ENCODE data around the gene SAMD14.

SAMD14 gene

DNA sequence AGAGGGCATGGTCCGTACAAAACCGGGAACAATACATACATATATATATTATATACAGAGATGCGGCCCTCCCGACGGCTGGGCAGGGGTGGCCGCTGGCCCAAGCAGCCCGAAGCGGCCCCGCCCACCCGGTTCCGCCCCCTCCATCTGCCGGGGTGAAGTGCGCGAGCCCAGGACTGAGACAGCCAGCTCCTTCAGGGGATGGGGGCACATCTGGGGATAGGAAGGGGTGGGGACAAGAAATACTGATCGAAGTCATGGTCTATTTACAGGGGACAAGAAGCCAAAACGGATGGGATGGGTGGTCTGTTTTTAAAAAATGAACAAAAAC, 3.8 kb upstream of the SAMD14 start:
- no peak for DNase-seq

DNA sequence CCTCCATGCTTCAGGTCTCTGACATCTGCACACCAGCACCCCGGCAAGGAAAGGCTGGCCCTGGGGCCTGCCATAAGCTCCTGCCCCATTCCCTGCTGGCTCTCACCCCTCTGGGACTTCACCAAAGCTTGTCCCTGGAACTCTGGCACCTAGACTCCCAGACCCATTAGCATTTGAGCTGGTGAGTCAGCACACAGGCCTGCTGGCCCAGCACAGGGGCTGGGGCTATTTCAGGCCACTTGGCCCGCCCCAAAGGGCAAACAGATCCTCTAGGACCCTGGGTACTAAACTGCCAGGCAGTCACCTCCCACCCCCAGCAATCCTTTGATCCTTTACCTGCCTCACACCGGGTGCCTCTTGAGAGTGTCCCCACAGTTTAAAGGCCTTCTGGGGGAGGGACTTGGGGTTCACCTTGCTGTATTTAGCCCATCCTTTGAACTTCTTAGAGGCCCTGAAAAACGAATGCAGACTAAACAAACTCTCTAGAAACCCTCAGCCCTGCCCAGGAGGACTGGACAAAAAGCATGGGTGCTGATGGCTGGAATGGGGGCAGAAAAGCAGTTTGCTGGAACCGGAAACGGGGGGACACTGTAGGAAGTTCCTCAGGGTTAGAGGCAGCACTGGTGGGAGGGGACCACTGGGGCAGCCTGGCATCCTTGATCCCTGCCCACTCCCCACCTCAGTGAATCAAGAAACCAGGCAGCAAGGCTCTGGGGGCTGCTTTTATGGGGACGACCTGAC, 3.2 kb upstream of the SAMD14 start:
- DNase-seq, result no peak

DNA sequence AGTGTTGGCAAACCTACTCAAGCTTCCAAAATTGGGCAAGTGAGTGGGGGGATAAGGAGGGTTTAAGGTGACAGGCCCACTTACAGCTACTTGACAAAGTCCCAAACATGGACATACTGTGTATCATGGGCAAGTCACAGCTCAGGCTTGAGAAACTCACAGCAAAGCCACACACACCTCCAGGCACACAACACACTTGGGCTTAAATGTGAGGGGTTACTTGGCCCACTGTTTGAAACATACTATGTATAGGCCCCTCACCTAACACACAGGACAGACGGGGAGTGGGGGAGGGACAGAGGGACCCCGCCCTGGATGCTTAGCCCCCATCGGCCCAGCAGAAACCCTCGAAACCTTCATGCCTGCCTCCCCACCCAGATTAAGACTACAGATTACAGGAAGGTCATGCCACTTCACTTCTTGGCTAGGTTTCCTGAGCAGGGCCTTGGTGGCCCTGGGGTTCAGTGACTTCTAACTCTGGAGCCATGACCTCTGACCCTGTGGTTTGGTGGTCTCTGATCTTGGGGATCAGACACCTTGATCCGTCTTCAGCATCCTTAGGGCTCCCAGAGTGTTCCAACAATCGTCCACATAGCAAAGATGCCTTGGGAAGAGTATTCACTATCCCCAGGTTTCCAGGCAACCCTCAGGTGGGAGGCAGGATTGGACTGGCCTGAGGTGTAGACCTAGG, 2.3 kb upstream of the SAMD14 start:
- no peak for DNase-seq

DNA sequence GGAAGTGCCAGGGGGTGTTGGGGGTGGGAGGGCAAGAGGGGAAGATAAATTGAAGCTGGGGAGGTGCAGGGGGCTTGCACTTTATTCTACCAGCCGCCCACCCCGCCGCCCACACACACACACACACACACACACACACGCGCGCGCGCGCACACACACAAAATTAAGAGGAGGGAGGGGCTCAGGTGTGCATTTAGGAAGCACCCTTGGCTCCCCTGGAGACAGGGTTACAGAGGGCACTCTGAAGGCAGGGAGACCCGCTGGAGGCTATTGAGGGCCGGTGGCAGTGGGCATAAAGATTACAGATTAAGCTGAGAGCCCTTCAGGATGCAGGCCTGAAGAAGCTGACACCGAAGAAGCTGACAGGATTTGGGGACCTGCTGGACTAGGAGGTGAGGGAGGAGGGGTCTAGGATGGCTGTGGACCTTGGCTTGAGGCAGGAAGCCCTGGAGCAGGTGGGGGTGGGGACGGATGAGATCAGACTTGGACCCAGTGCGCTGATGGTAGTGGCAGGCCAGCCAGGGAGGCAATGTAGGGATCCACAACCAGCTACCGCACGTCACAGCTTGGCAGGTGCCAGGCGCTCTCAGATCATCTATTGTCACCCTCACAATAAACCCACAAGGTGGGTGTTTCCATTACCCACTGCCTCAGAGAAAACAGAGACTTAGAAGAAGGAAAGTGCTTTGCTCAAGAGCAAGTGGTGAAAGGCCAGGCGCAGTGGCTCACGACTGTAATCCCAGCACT, 772 bp upstream of the SAMD14 start:
- no peak for DNase-seq

GRCh38 chr17:50129353-50129727, 620 bp downstream of the SAMD14 start:
- no peak for DNase-seq

GRCh38 chr17:50128441-50129352, 1.3 kb downstream of the SAMD14 start:
- peak; percentile 86 for DNase-seq

GRCh38 chr17:50127697-50128361, 2.1 kb downstream of the SAMD14 start:
- peak; percentile 35 for DNase-seq

DNA sequence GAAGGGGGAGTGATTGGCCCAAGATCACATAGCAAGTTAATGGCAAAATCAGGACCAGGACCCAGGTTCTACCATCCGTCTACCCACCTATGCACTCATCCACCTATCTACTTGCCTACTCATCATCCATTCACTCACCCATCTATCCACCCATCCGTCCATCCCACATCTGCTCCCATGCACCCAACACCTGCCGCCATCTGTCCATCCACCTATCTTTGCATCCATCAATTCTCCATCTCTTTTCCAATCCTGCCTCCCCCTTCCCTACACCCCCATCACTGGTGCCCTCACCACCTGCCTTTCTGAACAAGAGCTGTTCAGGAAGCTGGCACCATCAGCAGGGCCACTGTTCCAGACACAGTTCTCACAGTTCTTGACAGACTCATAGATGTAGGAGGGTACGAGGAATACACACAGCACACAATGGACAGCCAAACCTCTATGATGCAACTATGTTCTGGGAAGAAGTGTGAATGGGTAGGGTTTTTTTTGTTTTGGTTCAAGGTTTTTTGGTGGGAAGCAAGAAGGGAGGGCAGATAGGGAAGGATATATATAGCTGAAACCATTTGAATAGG, 4.5 kb downstream of the SAMD14 start:
- DNase-seq, result no peak

DNA sequence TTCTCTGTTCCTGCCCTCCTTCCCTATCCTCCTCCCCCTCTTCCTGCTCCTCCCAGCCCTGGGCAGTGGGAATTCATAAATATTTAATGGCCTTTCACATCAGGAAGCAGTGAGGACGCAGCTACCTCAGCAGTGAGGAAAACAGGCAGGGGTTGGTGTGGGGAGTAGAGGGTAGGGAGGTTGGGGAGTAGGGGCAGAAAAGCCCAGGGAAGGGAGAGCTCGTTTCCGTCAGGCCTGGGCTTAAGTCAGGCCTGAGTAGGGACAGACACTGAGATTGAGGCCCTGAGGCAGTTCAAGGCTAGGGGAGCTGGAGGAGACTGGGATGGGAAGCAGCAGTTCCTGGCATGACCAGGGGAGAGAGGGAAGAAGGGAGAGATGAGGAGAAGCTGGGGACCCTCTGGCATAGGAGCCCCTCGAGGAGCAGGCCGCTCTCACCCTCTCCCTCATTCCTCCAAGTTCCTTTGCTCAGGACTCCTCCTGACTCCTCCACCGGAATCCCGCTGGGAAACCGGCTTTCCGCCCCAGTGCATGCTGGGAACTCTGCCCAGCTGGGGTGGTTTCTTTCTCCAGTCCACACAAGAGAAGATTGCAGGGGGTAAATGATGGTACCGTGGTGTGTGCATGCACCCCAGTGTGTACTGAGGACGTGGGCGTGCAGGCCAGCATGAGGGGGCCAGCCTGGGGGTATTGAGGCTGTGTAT, 6.2 kb downstream of the SAMD14 start:
- DNase-seq, result peak; percentile 57

GRCh38 chr17:50122945-50123344, 7.0 kb downstream of the SAMD14 start:
- no peak for DNase-seq

DNA sequence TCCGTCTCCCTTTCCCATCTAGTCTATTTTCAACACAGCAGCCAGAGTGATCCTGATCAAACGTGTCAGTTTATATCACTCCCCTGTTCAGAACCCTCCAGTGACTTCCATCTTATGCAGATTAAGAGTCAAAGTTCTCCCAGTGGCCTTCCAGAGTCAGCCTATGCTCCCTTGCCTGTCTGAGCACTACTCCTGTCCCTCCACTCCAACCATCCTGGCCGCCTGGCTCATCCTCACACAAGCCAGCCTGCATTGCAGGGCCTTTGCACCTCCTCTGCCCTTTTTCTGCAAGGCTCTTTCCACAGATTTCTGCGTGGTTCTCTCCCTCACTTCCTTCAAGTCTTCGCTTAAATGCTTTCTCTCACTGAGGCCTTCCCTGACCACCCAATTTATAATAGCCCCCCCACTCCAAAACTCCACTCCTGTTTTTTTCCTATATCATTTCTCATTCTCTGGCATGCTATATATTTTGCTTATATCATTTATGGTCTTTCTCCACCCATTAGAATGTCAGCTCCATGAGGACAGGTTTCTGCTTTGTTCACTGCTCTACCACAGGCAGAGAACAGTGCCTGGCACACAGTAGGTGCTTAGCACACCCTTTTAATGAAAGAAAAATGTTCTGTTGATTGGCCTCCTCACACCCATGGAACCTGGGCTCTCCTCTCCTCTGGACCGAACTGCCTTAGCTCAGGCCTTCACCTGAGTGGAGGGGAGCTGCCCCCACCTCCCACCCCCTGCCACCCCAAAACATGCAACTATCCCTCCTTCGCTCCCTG, 9.3 kb downstream of the SAMD14 start:
- no peak for DNase-seq

DNA sequence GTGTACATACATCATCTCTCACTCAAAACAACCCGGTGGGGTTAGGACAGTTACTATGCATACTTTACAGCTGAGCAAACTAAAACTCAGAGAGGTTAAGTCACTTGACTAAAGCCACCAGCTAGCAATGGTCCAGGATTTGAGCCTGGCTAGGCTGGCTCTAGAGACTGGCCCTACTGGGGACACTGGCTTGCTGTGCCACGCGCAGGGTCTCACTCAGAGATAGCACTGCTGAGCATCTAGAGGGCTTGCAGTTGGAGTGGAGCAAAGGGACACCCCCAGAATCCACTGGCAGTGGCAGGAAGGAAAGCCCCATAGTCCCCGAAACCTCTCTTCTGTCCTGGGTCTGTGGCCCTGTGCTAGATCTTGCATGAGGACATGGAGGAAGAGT, 11.1 kb downstream of the SAMD14 start:
- DNase-seq, result no peak

DNA sequence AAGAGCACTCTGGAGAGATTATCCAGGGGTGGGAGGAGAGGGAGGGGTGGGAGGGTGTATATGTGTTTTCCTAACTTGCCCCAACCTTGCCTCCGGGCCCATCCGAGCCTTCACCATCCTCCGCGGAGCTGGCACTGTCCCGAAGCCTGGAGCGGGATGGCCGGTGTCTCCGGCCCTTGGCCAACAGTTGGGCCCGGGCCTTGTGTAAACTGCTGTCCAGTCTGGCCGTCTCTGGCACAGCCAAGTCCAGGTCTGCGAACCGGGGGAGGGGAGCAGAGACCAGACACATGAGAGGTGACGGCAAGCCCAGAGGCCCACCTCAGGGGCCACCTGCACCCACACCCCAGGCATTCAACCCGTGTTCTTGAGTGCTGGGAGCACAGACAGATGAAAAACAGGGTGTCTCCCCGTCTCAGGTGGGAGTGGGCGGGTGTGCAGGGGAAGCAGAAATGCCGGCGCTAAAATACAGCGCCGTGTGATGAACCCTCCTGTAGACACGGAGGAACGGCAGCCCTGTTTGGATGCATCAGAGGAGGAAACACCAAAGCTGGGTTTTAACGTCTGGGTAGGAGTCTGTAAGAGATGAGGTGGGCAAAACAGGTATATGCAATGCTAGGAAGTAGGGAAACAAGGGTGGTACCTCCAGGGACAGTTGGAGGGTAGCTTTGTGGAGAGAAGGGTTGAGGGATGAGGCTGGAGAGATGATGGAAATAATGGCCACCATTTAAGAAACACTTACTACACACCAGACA, 11.7 kb downstream of the SAMD14 start:
- no peak for DNase-seq

- DNase-seq, result peak; percentile 81
Measured at GRCh38 chr17:50117202-50118051, 12.5 kb downstream of the SAMD14 start.

DNA sequence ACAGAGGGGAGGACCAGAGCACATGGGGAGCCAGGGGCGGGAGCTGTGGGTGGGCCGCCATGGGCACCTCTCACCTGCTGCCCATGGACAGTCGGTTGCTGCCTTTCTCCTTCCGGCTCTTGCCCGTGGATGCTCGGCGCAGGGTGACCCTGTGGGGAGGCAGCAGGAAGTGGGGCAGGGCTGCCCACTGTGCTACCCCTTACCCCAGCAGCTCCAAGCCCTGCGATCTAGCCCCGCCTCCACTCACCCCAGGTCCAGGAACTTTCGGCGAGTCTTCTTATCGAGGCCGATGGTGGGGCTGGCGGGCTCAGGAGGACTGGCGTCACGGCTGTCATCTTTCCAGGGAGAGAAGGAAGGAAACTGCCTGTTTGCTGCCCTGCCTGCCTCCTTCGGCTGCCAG, 14.2 kb downstream of the SAMD14 start:
- no peak for DNase-seq

DNA sequence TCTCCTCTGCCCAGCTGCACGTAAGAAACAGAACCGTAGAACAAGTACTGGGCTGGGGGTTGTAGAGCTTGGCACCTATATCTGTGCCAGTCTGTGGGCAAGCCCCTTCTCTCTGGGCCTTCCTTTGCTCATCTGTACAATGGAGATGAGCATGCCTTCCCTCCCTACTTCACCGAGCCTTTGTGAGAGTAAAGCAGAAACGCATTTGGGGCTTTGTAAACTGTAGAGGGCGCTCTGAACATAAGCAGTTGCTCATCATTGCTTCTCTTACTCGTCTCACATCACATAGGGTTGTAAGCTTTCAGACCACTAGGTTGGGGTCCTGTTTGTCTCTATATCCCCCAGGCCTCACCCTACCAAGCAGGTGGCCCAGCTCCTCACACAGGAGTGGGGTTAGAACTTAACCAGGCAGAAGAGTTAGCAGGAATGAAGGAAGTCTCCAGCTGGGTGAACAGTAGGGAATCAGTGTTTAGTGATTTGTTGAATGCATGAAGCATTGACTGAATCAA, 15.1 kb downstream of the SAMD14 start:
- DNase-seq, result no peak

- no peak for DNase-seq
Measured at GRCh38 chr17:50114401-50114800, 15.6 kb downstream of the SAMD14 start.

All from right kidney (tissue), 1 donor.